Colonic mucosa (tissue), 4 donors: ENCODE results near the gene SYNE1. TPM values are rescaled to one million over a fixed set of nuclear protein-coding genes. Genes with fewer than 3 reads are reported as not detected.

Experiments
- DNase-seq: peaks from one replicate; pipeline ENCODE4 v3.0.0-alpha.2; 2020
- H3K27ac ChIP-seq: fragments of 200-600 bp; one replicate; pipeline ENCODE4 v1.8.0; 2021
- H3K27me3 ChIP-seq: fragments of 200-600 bp; one replicate; pipeline ENCODE4 v1.8.0; 2021
- H3K36me3 ChIP-seq: fragments of 200-600 bp; one replicate; pipeline ENCODE4 v1.8.0; 2021
- H3K4me1 ChIP-seq: fragments of 200-600 bp; one replicate; pipeline ENCODE4 v1.8.0; 2021; ENCODE audit warnings: mild to moderate bottlenecking
- H3K4me3 ChIP-seq: fragments of 200-600 bp; one replicate; pipeline ENCODE4 v1.8.0; 2021
- H3K9ac ChIP-seq, 2 donors: one replicate each; pipeline ENCODE4 v1.7.0; 2013; ENCODE audit warnings: control low read depth in 2 of 2, low read depth in 2 of 2, low read length in 2 of 2
- H3K9me3 ChIP-seq: fragments of 200-600 bp; one replicate; pipeline ENCODE4 v1.8.0; 2021
- CTCF ChIP-seq: fragments of 200-600 bp; IDR thresholded peaks from one replicate; pipeline ENCODE4 v1.8.0; 2022; ENCODE audit warnings: antibody characterized with exemption, mild to moderate bottlenecking
- intact Hi-C: fragments of 100-400 bp; cut with DNase I; formaldehyde crosslinking; loops from one replicate; pipeline ENCODE4 v1.14.1; 2022
- total RNA-seq, 2 donors: library from RNA; stranded (reverse); fragmentation: NEBNext Ultra II Directional in 1 of 2; extraction: Animal tissue kit (Norgen Biotek cat#: 25700) in 1 of 2; gene quantifications; one replicate each; pipeline ENCODE4 v1.2.1, GENCODE V29; 2021
- donor health status: healthy.
- donor health status: DM: no; HTN: no; CAD: no.
- donor health status: DM: no; HTN: no; CAD: no.

The SYNE1 gene
- total RNA-seq, 2 donors from 2014 or later: 11.6 to 23.7 TPM

GRCh38 chr6:152416652-152417051 is 220.5 kb downstream of the SYNE1 start:
- no peak for DNase-seq
- H3K27ac ChIP-seq: no peak overlapping the region
- no peaks in the 10 kb centered on the region for H3K36me3 ChIP-seq
- H3K4me1 ChIP-seq: no peaks in the 10 kb centered on the region
- no peak overlapping the region for H3K4me3 ChIP-seq
- intact Hi-C loops: no loop called here
- TF ChIP-seq CTCF: no peak
- H3K27me3 ChIP-seq: no peaks in the 10 kb centered on the region
- no peaks in the 10 kb centered on the region for H3K9me3 ChIP-seq
- no peak overlapping the region for H3K9ac ChIP-seq

GRCh38 chr6:152404936-152405595 is 232.1 kb downstream of the SYNE1 start:
- TF ChIP-seq CTCF: no peak

GRCh38 chr6:152404086-152404857 is 232.9 kb downstream of the SYNE1 start:
- no peak for TF ChIP-seq CTCF
- Histone ChIP-seq H3K36me3 (no peaks in the 10 kb centered on the region), H3K9me3 (no peaks in the 10 kb centered on the region), H3K4me3 (no peak overlapping the region), H3K27ac (no peak overlapping the region), H3K4me1 (no peaks in the 10 kb centered on the region), H3K27me3 (no peaks in the 10 kb centered on the region), H3K9ac (no peak overlapping the region)
- no peak for DNase-seq
- intact Hi-C loops: no loop called here

More at GRCh38 chr6:152404936-152405595, 232.1 kb downstream of the SYNE1 start:
- no peaks in the 10 kb centered on the region for H3K4me1 ChIP-seq
- H3K9ac ChIP-seq: no peak overlapping the region
- intact Hi-C loops: no loop called here
- H3K4me3 ChIP-seq: no peak overlapping the region
- no peaks in the 10 kb centered on the region for H3K9me3 ChIP-seq
- H3K27me3 ChIP-seq: no peaks in the 10 kb centered on the region
- H3K27ac ChIP-seq: no peak overlapping the region
- DNase-seq: no peak
- H3K36me3 ChIP-seq: no peaks in the 10 kb centered on the region

GRCh38 chr6:152402791-152403190 is 234.4 kb downstream of the SYNE1 start:
- intact Hi-C loops: no loop called here
- no peak overlapping the region for H3K4me3 ChIP-seq
- H3K4me1 ChIP-seq: no peaks in the 10 kb centered on the region
- DNase-seq: no peak
- H3K27me3 ChIP-seq: no peaks in the 10 kb centered on the region
- H3K36me3 ChIP-seq: no peaks in the 10 kb centered on the region
- no peaks in the 10 kb centered on the region for H3K9me3 ChIP-seq
- H3K9ac ChIP-seq: no peak overlapping the region
- H3K27ac ChIP-seq: no peak overlapping the region
- TF ChIP-seq CTCF: no peak

- DNase-seq: no peak
- H3K4me1 ChIP-seq: no peaks in the 10 kb centered on the region
- no peak overlapping the region for H3K9ac ChIP-seq
- H3K4me3 ChIP-seq: no peak overlapping the region
- no peaks in the 10 kb centered on the region for H3K36me3 ChIP-seq
- H3K27me3 ChIP-seq: no peaks in the 10 kb centered on the region
- no peaks in the 10 kb centered on the region for H3K9me3 ChIP-seq
- no peak for TF ChIP-seq CTCF
- intact Hi-C loops: no loop called here
- no peak overlapping the region for H3K27ac ChIP-seq
These were observed 235.2 kb downstream of the SYNE1 start for GRCh38 chr6:152401978-152402377.
